ENCODE data around the gene SEC14L1. TPM values are rescaled to one million over a fixed set of nuclear protein-coding genes. Genes with fewer than 3 reads are reported as not detected.

Gene SEC14L1
- total and polyA plus RNA-seq, 2 of the 8 experiments (the other 6 are each of a cell fraction or from before 2014, with no cell fraction given), result 27.2 to 74.4 TPM

- no peak for TF ChIP-seq CHD2 (IDR thresholded peaks at IDR 0.05; ENCODE audit: low read length)
- no peak for TF ChIP-seq HDAC2 (IDR thresholded peaks at IDR 0.05; ENCODE audit: borderline replicate concordance in 1 of 2, low read depth in 2 of 2, low read length in 2 of 2)
- TF ChIP-seq NANOG (IDR thresholded peaks at IDR 0.05; ENCODE audit: insufficient read depth, low read depth, low read length, poor library complexity, severe bottlenecking), result no peak
- no peak for TF ChIP-seq ATF2 (IDR thresholded peaks at IDR 0.05; ENCODE audit: low read length)
- no peak for TF ChIP-seq POLR2A (IDR thresholded peaks at IDR 0.05; ENCODE audit: control extremely low read depth in 1 of 2, low read depth in 2 of 2, low read length in 2 of 2)
- TF ChIP-seq SIN3A (conservative IDR thresholded peaks at IDR 0.05 in 1 of 2, IDR thresholded peaks at IDR 0.05 in 1 of 2; ENCODE audit: low read depth in 1 of 2, low read length in 2 of 2), result no peak
Observed at GRCh38 chr17:77222356-77222755, 81.6 kb downstream of the SEC14L1 start (continued).
